B cell (primary cell): ENCODE results near the gene CAMK2B.

ENCODE experiments used
- CTCF ChIP-seq: fragments of 200-600 bp; IDR thresholded peaks from one replicate; pipeline ENCODE4 v1.8.0; 2022; ENCODE audit warnings: antibody characterized with exemption, mild to moderate bottlenecking
- EZH2 ChIP-seq: IDR thresholded peaks from 2 replicates; pipeline ENCODE4 v1.6.1; 2012; ENCODE audit warnings: borderline replicate concordance, low read depth, mild to moderate bottlenecking, moderate library complexity, low read length; ENCODE audit not compliant: insufficient read depth, poor library complexity, severe bottlenecking

DNA sequence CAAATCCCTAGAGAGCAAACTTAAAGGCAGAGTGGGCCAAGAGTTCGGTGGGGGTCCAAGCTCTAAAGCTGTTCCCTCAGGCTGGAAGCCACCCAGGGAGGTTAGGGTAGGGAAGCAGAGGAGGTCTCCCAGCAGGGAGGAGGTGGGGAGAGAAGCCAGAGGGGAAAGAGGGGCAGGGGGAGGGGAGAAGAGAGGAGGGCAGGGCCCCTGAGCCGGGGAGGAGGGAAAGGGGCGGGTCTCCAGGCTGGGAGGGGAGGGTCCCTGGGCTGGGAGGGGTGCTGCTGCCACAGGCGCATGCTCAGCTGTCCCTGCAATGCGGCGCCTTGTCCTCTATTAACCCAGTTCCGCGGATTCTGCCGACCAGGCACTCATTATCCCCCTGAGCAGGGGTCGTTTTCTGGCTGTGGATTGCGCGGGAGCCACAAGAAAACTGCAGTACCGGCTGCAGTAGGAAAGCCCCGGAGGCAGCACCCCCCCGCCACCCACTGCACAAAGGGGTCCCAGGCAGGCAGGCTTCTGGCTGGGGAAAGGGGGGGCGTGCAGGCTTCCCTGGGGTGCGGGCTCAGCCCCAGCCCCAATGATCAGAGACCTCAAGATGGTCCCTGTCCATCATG, 49.3 kb downstream of the CAMK2B start:
- no peak for TF ChIP-seq CTCF
- TF ChIP-seq EZH2: no peak
